Liver (tissue), 3 donors: ENCODE results near the gene CCDC30.

Source experiments
- ATF3 ChIP-seq: IDR thresholded peaks from 2 replicates; pipeline ENCODE4 v1.6.1; 2016; ENCODE audit warnings: antibody characterized with exemption
- CTCF ChIP-seq: fragments of 150-350 bp; IDR thresholded peaks from 2 replicates; pipeline ENCODE4 v1.5.1; 2017; ENCODE audit warnings: improper control_type of control experiment, low read depth, low read length; ENCODE audit not compliant: missing input control
- FOXA1 ChIP-seq: IDR thresholded peaks from 2 replicates; pipeline ENCODE4 v1.6.1; 2016; ENCODE audit warnings: antibody characterized with exemption
- FOXA2 ChIP-seq: IDR thresholded peaks from 2 replicates; pipeline ENCODE4 v1.6.1; 2016; ENCODE audit warnings: antibody characterized with exemption
- JUND ChIP-seq, 2 donors: IDR thresholded peaks; 2 replicates each; pipeline ENCODE4 v1.6.1; 2016; ENCODE audit warnings: antibody characterized with exemption in 2 of 2
- RAD21 ChIP-seq, 2 donors: IDR thresholded peaks; 2 replicates each; pipeline ENCODE4 v1.6.1; 2016; ENCODE audit warnings: antibody characterized with exemption in 2 of 2, mild to moderate bottlenecking in 2 of 2
- RXRA ChIP-seq, 2 donors: IDR thresholded peaks; 2 replicates each; pipeline ENCODE4 v1.6.1; 2017 to 2018; ENCODE audit warnings: antibody characterized with exemption in 2 of 2, mild to moderate bottlenecking in 1 of 2
- YY1 ChIP-seq: IDR thresholded peaks from 2 replicates; pipeline ENCODE4 v1.6.1; 2016; ENCODE audit warnings: antibody characterized with exemption, mild to moderate bottlenecking
- TF ChIP-seq, protein P1 (sequence below): IDR thresholded peaks from 2 replicates; pipeline ENCODE4 v1.6.1; 2016; ENCODE audit warnings: antibody characterized with exemption
- TF ChIP-seq, protein P2 (sequence below): IDR thresholded peaks from 2 replicates; pipeline ENCODE4 v1.6.1; 2016; ENCODE audit warnings: antibody characterized with exemption, mild to moderate bottlenecking
- donor health status: healthy.
- donor health status: healthy.

GRCh38 chr1:42658877-42659337, 195.8 kb downstream of the CCDC30 start:
- TF ChIP-seq CTCF (no peak), YY1 (no peak), FOXA2 (no peak), JUND (IDR thresholded peaks at IDR 0.05) (no peak), RXRA (IDR thresholded peaks at IDR 0.05) (no peak), ATF3 (no peak), FOXA1 (no peak), RAD21 (IDR thresholded peaks at IDR 0.05) (no peak)
- TF ChIP-seq, protein P1, sequence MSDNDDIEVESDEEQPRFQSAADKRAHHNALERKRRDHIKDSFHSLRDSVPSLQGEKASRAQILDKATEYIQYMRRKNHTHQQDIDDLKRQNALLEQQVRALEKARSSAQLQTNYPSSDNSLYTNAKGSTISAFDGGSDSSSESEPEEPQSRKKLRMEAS = no peak
- TF ChIP-seq, protein P2, sequence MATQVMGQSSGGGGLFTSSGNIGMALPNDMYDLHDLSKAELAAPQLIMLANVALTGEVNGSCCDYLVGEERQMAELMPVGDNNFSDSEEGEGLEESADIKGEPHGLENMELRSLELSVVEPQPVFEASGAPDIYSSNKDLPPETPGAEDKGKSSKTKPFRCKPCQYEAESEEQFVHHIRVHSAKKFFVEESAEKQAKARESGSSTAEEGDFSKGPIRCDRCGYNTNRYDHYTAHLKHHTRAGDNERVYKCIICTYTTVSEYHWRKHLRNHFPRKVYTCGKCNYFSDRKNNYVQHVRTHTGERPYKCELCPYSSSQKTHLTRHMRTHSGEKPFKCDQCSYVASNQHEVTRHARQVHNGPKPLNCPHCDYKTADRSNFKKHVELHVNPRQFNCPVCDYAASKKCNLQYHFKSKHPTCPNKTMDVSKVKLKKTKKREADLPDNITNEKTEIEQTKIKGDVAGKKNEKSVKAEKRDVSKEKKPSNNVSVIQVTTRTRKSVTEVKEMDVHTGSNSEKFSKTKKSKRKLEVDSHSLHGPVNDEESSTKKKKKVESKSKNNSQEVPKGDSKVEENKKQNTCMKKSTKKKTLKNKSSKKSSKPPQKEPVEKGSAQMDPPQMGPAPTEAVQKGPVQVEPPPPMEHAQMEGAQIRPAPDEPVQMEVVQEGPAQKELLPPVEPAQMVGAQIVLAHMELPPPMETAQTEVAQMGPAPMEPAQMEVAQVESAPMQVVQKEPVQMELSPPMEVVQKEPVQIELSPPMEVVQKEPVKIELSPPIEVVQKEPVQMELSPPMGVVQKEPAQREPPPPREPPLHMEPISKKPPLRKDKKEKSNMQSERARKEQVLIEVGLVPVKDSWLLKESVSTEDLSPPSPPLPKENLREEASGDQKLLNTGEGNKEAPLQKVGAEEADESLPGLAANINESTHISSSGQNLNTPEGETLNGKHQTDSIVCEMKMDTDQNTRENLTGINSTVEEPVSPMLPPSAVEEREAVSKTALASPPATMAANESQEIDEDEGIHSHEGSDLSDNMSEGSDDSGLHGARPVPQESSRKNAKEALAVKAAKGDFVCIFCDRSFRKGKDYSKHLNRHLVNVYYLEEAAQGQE = no peak
